Adrenal gland (tissue), 5 donors: ENCODE measurements around the gene THBS3.

Experiments
- POLR2A ChIP-seq, 2 donors: fragments of 450-650 bp; IDR thresholded peaks; one replicate each; pipeline ENCODE4 v1.6.1; 2017; ENCODE audit warnings: antibody characterized with exemption in 2 of 2, mild to moderate bottlenecking in 2 of 2, moderate library complexity in 1 of 2
- TF ChIP-seq, protein P1 (sequence below), 6 experiments: fragments of 450-650 bp in 4 of 6; fragments of 200-600 bp in 2 of 6; sonication (generic) in 1 of 6; IDR thresholded peaks; 1 replicate in 5 of 6; 2 replicates in 1 of 6; pipeline versions ENCODE4 v1.5.1 to v1.8.0; 2016 to 2021; ENCODE audit warnings: antibody characterized with exemption in 6 of 6, mild to moderate bottlenecking in 2 of 6, moderate library complexity in 1 of 6
- donor health status: DM: no; HTN: no; CAD: no.

DNA sequence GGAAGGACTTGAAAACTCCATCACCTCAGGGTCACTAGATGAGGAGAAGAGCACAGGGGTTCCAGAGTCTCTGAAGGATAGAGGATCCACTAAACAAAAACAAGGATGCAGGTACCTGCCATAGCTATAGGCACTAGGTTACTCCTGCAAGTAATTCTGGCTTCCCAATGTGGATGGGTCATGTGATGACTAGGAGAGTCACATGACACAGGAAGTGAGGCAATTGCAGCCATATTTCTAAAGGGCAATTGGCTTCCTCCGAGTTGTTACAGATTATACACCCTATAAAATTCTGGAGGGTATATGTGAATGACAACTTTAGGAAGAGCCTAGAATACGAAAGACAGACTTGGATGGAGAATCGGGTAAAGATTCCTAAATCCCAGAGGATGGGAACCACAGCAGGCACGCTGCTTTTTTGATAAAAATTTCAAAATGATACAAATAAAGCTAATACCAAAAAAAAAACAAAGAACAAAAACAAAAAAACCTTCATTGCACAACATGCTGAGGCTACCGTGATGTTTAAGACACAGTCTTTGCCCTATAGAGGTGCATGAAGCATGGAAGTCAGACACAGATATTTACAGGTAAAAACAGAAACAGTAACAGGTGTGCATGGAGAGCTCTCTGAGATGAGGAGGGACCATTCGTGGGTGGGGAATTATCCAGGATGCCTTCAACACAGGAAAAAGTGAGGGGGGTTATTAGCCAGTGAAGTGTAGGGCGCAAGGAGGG, 11.3 kb upstream of the THBS3 start:
- TF ChIP-seq, protein P1, sequence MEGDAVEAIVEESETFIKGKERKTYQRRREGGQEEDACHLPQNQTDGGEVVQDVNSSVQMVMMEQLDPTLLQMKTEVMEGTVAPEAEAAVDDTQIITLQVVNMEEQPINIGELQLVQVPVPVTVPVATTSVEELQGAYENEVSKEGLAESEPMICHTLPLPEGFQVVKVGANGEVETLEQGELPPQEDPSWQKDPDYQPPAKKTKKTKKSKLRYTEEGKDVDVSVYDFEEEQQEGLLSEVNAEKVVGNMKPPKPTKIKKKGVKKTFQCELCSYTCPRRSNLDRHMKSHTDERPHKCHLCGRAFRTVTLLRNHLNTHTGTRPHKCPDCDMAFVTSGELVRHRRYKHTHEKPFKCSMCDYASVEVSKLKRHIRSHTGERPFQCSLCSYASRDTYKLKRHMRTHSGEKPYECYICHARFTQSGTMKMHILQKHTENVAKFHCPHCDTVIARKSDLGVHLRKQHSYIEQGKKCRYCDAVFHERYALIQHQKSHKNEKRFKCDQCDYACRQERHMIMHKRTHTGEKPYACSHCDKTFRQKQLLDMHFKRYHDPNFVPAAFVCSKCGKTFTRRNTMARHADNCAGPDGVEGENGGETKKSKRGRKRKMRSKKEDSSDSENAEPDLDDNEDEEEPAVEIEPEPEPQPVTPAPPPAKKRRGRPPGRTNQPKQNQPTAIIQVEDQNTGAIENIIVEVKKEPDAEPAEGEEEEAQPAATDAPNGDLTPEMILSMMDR (IDR thresholded peaks at IDR 0.05), result no peak
- no peak for TF ChIP-seq POLR2A (IDR thresholded peaks at IDR 0.05)
